Nephron (organoid): ENCODE measurements around the gene MYBPC3.

Experiments
- H3K27ac Mint-ChIP-seq, 3 experiments: 2 replicates each; pipeline ENCODE4 v1.8.0; 2020; ENCODE audit warnings: mixed read lengths in 3 of 3, mild to moderate bottlenecking in 2 of 3, moderate library complexity in 1 of 3
- H3K27me3 Mint-ChIP-seq: 2 replicates; pipeline ENCODE4 v1.8.0; 2021; ENCODE audit warnings: low read depth, mild to moderate bottlenecking, moderate library complexity, mixed read lengths
- H3K36me3 Mint-ChIP-seq: 2 replicates; pipeline ENCODE4 v1.8.0; 2020; ENCODE audit warnings: low read depth, mixed read lengths
- H3K4me1 Mint-ChIP-seq: 2 replicates; pipeline ENCODE4 v1.8.0; 2020; ENCODE audit warnings: mixed read lengths
- H3K4me3 Mint-ChIP-seq, 3 experiments: 2 replicates each; pipeline ENCODE4 v1.8.0; 2020; ENCODE audit warnings: mild to moderate bottlenecking in 3 of 3, mixed read lengths in 3 of 3, moderate library complexity in 2 of 3
- H3K9me3 Mint-ChIP-seq: 2 replicates; pipeline ENCODE4 v1.8.0; 2020; ENCODE audit warnings: mixed read lengths
- TF ChIP-seq, protein P1 (sequence below), 3 experiments: fragments of 200-600 bp; sonication (generic); IDR thresholded peaks; one replicate each; pipeline ENCODE4 v1.5.0; 2021; ENCODE audit warnings: antibody characterized with exemption in 3 of 3; ENCODE audit not compliant: unreplicated experiment in 3 of 3

The MYBPC3 gene

DNA sequence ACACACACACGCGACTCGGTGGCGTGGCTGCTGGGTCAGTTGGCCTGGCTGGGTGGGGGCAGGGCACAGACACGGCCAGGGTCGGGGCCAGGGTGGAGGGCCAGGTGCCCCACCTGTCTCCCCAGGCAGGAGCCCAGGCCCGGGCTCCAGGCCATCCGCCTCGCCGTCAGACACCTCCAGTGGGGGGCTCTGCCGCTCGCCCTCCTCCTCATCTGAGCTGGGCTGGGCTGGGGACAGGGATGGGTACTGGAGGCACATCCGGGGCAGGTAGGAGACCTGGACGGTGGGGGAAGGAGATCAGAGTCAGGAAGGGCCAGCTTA lies 6.2 kb upstream of the MYBPC3 start:
- Mint-ChIP-seq H3K36me3 (no peaks in the 10 kb centered on the region), H3K4me1 (no peaks in the 10 kb centered on the region), H3K9me3 (no peaks in the 10 kb centered on the region), H3K4me3 (no peak overlapping the region), H3K27me3 (no peaks in the 10 kb centered on the region), H3K27ac (no peak overlapping the region)
- TF ChIP-seq, protein P1, sequence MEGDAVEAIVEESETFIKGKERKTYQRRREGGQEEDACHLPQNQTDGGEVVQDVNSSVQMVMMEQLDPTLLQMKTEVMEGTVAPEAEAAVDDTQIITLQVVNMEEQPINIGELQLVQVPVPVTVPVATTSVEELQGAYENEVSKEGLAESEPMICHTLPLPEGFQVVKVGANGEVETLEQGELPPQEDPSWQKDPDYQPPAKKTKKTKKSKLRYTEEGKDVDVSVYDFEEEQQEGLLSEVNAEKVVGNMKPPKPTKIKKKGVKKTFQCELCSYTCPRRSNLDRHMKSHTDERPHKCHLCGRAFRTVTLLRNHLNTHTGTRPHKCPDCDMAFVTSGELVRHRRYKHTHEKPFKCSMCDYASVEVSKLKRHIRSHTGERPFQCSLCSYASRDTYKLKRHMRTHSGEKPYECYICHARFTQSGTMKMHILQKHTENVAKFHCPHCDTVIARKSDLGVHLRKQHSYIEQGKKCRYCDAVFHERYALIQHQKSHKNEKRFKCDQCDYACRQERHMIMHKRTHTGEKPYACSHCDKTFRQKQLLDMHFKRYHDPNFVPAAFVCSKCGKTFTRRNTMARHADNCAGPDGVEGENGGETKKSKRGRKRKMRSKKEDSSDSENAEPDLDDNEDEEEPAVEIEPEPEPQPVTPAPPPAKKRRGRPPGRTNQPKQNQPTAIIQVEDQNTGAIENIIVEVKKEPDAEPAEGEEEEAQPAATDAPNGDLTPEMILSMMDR (IDR thresholded peaks at IDR 0.05; ENCODE audit: unreplicated experiment in 3 of 3) = no peak

DNA sequence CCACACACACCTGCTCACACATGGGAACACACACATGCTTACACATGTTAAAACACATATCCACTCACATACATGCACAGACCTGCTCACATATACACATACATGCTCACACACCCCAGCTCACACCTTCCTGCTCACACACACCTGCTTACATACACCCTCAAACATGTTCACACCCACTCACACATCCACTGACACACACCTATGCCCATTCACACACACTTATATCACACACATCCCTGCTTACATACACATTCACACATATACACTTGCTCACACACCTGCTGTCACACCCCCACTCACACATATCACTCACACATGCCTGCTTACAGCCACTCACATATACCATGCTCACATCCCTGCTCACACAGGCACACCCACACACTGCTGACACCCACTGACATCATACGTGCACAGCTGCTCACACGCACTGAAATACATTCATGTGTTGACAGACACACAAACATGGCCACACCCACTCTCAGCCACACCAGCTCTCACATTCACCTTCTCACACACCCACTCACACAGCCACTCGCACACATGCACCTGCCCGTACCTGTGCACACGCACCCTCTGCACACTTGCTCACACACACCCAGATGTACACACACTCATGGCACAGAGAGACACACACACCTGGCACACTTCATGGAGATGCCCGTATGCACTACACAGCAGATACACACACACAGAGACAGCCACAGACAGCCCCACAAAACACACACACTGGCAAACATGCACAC lies 5.7 kb upstream of the MYBPC3 start:
- H3K9me3 Mint-ChIP-seq = no peaks in the 10 kb centered on the region
- TF ChIP-seq, protein P1 (IDR thresholded peaks at IDR 0.05; ENCODE audit: unreplicated experiment in 3 of 3) = no peak
- H3K4me1 Mint-ChIP-seq = no peaks in the 10 kb centered on the region
- no peaks in the 10 kb centered on the region for H3K27me3 Mint-ChIP-seq
- no peak overlapping the region for H3K27ac Mint-ChIP-seq
- no peak overlapping the region for H3K4me3 Mint-ChIP-seq
- H3K36me3 Mint-ChIP-seq = no peaks in the 10 kb centered on the region

DNA sequence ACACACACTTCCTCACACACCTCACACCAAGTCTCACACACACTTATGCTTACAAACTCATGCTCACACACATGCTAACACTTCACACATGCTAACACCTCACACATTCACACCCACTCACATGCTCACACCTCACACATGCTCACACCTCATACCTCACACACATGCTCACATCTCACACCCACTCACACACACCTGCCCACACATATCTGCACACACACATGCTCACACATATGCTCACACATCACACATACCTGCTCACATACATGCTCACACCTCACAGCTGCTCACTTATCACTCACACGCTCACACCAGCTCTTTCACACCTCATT lies 4.5 kb upstream of the MYBPC3 start:
- Mint-ChIP-seq H3K27me3 (no peaks in the 10 kb centered on the region), H3K4me1 (no peaks in the 10 kb centered on the region), H3K36me3 (no peaks in the 10 kb centered on the region), H3K9me3 (no peaks in the 10 kb centered on the region), H3K4me3 (no peak overlapping the region), H3K27ac (no peak overlapping the region)
- TF ChIP-seq, protein P1 (IDR thresholded peaks at IDR 0.05; ENCODE audit: unreplicated experiment in 3 of 3) = no peak

DNA sequence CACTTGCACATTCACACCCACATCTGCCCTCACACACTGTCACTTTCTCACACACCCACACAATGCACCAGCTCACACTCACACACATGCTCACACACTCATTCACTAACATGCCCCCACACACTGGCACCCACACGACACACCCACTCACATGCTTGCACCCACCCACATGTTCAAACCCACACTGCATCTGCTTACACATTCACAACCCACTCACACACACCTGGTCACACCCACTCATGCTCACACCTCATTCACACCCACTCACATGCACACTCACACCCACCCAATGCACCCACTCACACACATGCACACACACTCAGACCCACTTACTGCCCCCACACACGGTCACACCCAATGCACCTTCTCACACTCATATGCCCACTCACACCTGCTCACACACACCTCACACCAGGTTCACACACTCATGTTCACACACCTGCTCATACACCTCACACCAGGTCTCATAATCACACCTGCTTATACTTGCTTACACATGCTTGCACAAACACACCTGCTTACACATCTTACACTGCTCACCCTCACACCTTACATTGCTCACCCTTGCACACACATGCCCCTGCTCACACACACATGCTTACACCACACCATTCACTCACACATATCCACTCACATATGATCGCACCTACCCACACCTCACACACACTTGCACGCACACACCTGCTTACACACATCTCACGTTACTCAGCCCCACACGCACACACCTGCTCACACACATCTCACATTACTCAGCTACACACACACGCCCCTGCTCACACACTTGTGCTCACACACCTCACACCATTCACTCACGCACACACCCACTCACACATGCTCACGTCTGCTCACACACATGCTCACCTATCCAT lies 3.9 kb upstream of the MYBPC3 start:
- TF ChIP-seq, protein P1 (IDR thresholded peaks at IDR 0.05; ENCODE audit: unreplicated experiment in 3 of 3) = no peak

DNA sequence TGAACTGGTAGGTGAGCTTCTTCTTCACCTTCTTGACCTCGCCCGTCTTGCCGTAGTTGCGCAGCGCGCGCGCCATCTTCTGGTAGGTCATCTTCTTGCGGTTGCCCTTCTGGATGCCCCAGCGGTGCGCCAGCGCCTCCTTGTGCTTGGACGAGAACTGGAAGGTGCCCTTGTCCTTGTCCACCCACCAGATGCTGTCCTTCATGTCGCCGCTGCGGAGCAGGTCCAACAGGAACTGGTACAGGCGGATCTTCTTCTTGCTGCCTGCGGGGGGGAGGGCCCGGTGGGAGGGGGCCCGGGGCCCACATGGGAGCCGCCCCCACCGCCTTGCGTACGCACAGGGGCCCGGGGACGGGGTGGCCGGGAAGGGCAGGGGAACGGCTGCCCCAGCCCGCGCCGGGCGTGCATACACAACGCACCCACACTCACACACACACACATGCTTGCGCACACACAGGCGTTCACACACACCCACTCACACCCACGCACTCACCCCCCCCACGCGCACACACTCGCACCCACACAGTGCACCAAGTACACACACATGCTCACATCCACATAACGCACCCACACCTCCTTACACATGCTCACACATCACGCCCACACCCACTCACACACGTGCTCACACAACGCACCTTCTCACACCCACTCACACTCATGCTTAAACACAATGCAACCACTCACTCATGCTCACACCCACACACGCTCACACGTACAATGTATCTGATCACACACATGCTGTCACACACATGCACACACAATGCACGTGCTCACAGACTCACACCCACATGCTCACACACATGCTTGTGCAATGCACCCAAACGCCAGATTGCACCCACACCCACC lies 3.0 kb upstream of the MYBPC3 start:
- Mint-ChIP-seq H3K9me3 (no peaks in the 10 kb centered on the region), H3K4me3 (peak overlapping the region; percentile 72 to 82 (median 81)), H3K27me3 (no peaks in the 10 kb centered on the region), H3K36me3 (no peaks in the 10 kb centered on the region), H3K27ac (peak overlapping the region in 2 of 3 experiments; percentile 53 to 60), H3K4me1 (no peaks in the 10 kb centered on the region)
- TF ChIP-seq, protein P1 (IDR thresholded peaks at IDR 0.05; ENCODE audit: unreplicated experiment in 3 of 3) = peak; percentile 90 to 99 (median 91)

More for the DNA sequence above, 3.9 kb upstream of the MYBPC3 start:
- no peaks in the 10 kb centered on the region for H3K36me3 Mint-ChIP-seq
- H3K4me1 Mint-ChIP-seq = no peaks in the 10 kb centered on the region
- no peak overlapping the region for H3K27ac Mint-ChIP-seq
- no peak overlapping the region for H3K4me3 Mint-ChIP-seq
- no peaks in the 10 kb centered on the region for H3K27me3 Mint-ChIP-seq
- no peaks in the 10 kb centered on the region for H3K9me3 Mint-ChIP-seq
